Suprapubic skin (tissue), 4 donors: ENCODE data around the gene SIT1.

Experiments
- CTCF ChIP-seq, 2 donors: fragments of 200-600 bp in 1 of 2; fragments of 450-650 bp in 1 of 2; sonication (generic) in 1 of 2; IDR thresholded peaks; one replicate each; pipeline ENCODE4 v1.5.1; 2016 to 2019; ENCODE audit warnings: antibody characterized with exemption in 2 of 2, mild to moderate bottlenecking in 1 of 2, moderate library complexity in 1 of 2
- EP300 ChIP-seq: sonication (generic); formaldehyde crosslinking; IDR thresholded peaks from one replicate; pipeline ENCODE4 v1.6.1; 2017; ENCODE audit warnings: antibody characterized with exemption
- POLR2A ChIP-seq, 2 donors: fragments of 450-650 bp; IDR thresholded peaks; one replicate each; pipeline ENCODE4 v1.6.1; 2017; ENCODE audit warnings: antibody characterized with exemption in 2 of 2, mild to moderate bottlenecking in 2 of 2, moderate library complexity in 2 of 2
- POLR2AphosphoS5 ChIP-seq, 3 donors: sonication (generic); formaldehyde crosslinking; IDR thresholded peaks; one replicate each; pipeline ENCODE4 v1.6.1; 2017; ENCODE audit warnings: antibody characterized with exemption in 3 of 3

DNA sequence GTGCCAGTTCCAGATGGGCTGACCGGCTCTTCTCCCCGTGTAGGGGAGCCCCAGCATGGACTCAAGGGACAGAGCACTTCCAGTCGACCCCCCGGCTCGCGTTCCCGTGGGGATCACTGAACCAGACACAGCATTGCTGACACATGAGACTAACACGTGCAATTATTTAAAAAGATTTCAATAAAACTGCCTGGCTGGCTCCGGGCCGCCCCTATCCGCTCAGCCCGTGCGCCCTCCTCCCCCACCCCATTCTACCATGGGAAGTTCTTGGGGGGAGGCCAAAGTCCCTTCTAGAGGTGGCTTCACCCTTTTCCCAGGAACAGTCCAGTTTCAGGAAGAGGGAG is 40.9 kb downstream of the SIT1 start:
- TF ChIP-seq POLR2A (IDR thresholded peaks at IDR 0.05): no peak
- TF ChIP-seq CTCF (IDR thresholded peaks at IDR 0.05): no peak
- no peak for TF ChIP-seq EP300
- no peak for TF ChIP-seq POLR2AphosphoS5 (IDR thresholded peaks at IDR 0.05)
